Measurements from ENCODE around the gene SLC7A4.
A peak's percentile ranks its signal among the peaks of the same experiment; 100 is the strongest.

Gene SLC7A4

DNA sequence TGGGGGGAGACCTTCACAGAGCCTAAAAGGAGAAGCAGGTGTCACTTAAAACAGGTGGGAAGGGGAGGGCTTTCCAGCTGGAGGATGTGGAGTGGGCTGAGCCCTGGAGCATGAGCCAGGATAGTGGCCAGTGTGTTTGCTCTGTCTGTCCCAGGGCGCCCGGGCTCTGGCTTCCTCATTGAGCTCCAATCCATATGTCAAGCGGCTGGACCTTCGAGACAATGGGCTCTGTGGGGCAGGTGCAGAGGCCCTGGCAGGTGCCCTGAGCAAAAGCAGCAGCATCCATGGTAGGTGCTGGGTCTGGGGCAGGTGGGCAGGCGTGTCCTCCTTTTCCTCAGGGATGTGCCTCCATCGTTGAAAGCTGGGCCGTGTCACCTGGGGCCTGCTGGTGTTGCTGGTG, 15.4 kb upstream of the SLC7A4 start:
- no peak for TF ChIP-seq CTCF (IDR thresholded peaks at IDR 0.05; ENCODE audit: extremely low read depth, missing control alignments)
- DNase-seq (ENCODE audit: low spot score): no peak

DNA sequence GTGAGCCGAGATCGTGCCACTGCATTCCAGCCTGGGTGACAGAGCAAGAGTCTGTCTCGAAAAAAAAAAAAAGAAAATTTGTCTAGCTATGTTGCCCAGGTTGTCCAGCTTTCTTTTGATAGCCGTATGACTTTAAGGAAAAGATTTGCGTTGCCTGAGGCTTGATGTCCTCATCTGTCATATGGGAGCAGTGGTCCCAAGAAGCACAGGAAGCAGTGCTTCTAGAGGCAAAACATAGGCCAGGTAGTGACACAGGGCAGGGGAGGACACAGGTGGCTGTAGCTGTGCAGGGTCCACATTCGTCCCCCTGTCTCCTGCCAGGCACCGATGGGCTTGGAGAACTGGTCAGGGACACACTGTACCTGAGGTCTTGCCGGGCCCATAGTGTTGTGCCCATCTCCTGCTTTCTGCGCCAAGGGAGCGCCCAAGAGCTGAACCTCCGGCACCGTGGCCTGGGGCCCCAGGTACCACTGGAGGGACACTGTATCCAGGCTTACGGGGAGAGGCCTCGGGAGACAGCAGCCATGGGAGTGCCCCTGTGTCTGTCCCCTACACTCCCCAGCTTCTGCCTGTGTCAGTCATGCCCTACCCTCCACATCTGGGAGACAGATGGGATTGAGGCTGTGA, 14.8 kb upstream of the SLC7A4 start:
- TF ChIP-seq CTCF (IDR thresholded peaks at IDR 0.05; ENCODE audit: extremely low read depth, missing control alignments): no peak
- DNase-seq (ENCODE audit: low spot score): no peak

DNA sequence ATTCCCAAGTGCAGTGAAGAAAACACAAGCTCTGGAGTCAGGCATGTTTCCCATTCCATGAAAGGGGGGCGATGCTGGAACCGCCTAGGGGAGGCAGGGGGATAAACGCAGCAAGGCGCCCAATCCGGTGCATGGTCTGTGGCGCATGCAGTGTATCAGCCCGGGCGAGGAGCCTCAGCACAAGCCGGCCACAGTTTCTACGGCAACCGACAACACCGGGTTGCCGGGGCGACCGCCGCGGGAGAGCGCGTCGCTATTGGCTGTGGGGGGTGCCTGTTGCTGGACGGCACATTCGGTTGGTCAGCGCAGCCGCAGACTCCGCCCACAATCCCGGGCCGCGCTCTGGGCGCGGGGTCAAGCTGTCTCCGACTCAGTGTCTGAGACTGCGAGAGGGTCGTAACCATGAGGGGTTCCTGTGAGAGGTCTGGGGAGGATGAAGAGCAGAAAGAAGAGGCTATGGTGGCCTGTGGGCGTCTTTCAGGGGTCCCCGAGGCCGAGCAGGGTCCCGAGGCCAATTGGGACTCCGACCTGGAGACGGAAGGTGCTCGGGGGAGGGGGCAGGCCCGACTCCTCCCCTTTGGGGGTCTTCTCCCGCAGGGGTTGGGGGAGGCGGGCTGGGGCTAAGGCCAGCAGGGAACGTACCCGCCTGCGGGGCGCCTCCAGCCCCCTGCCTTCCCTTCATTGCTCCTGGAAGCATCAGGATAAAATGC, 13.4 kb upstream of the SLC7A4 start, which contains the start of gene LRRC74B:
Gene LRRC74B, plus strand, starts transcription at position 362 of the 710 bp plus-strand sequence. Its CDS starts 41 bp downstream, at position 403.
- TF ChIP-seq CTCF (IDR thresholded peaks at IDR 0.05; ENCODE audit: extremely low read depth, missing control alignments): no peak
- DNase-seq (ENCODE audit: low spot score): peak; percentile 91

DNA sequence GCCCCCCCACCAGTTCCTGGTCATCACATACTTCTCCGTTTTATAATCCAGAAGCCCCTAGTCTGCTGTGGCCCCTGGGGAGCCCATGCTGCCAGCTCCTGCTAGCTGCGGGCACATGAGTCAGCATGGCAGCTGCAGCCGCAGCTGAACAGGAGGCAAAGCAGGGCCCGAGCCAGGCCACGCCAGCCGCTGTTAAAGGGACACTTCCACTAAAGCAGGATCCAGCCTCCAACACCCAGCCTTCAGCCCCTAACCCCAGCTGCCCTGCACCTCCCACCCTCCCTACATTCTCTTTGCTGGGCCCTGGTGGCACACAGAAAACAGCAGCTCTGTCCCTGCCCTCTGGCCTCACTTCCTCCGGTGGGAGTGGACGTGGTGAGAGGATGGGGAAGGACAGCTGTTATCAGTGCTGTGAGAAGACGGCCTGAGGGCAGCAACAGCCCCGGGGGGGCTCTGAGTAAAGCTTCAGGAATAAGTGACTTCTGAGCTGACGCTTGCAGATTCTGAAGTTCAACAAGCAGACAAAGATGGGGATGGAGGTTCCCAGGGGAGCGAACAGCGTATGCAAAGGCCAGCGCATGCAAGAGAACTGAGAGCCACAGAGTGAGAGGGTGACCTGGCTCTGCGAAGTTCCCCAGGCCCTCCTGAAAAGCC, 12.7 kb upstream of the SLC7A4 start:
- no peak for DNase-seq (ENCODE audit: low spot score)
- TF ChIP-seq CTCF (IDR thresholded peaks at IDR 0.05; ENCODE audit: extremely low read depth, missing control alignments): no peak

- DNase-seq (ENCODE audit: low spot score): no peak
- no peak for TF ChIP-seq CTCF (IDR thresholded peaks at IDR 0.05; ENCODE audit: extremely low read depth, missing control alignments)
These were observed 11.6 kb upstream of the SLC7A4 start for GRCh38 chr22:21043860-21044535.

- no peak for TF ChIP-seq CTCF (IDR thresholded peaks at IDR 0.05; ENCODE audit: extremely low read depth, missing control alignments)
- no peak for DNase-seq (ENCODE audit: low spot score)
These were observed 10.9 kb upstream of the SLC7A4 start for GRCh38 chr22:21042978-21043859.

Measured in GM20000 (cell line).